Central memory CD4-positive, alpha-beta T cell (primary cell): ENCODE data around the gene RRM1.
A peak's percentile ranks its signal among the peaks of the same experiment; 100 is the strongest.
"Not testable (repeated sequence)": the region's sequence is repeated elsewhere in the genome, so short reads cannot be mapped to it uniquely, and the experiment has no call there.

ENCODE experiments used
- DNase-seq: peaks from one replicate; pipeline ENCODE4 v3.0.0; 2022
- total RNA-seq, 3 experiments: gene quantifications; one replicate each; lab custom pipeline; 2026; lab: John Stamatoyannopoulos, UW

RRM1 gene
- 53.6 to 130 (median 58.3) reads per million in 3 experiments for total RNA-seq

- DNase-seq: peak; percentile 93
Measured at GRCh38 chr11:4094348-4095291, at the start of gene RRM1. RRM1 (plus strand) TSS chr11:4094799; CDS start chr11:4095013, 214 bp downstream.

DNA sequence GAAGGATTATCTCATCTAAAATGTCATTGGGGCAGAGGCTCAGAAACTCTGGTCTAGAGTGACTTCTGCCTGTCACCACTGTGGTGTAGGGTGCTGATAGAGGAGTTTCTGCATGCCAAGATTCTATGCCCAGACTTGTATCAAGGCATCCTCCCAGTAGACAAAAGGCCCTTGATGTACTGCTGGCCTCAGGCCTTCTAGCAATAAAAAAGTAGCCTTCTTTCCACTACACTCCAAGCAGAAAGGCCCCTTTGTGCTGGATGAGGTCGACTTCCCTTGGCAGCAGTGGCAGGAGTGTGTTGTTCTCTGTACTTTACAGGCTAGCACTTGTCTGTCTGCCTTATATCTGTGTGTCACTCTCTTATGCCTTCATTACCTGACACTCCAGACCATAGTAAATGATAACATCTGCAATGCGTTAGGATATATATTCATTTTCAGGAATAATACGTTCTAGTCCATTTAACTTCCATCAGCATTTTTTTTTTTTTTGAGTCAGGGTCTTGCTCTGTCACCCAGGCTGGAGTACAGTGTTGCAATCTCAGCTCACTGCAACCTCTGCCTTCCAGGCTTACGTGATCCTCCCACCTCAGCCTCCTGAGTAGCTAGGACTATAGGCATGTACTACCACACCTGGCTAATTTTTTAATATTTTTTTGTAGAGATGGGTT lies 49.5 kb upstream of the RRM1 start:
- DNase-seq: no peak

DNA sequence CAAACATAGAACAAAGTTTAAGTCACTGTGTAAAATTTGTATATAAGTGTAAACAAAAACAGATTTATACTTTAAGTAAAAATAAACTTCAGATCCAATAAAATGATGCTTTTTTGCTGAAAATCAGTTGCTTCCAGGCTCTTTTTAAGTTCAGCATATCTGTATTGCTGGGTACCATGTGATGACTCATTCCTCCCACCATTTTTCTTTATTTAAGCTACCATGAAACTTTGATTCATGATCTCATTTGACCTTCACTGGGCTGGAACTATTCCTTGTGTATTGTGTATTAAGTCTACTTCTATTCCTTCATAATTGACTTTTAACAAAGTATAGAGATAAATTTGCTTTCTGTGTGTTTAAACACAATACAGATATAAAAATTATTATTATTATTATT lies 46.3 kb upstream of the RRM1 start:
- no peak for DNase-seq

DNA sequence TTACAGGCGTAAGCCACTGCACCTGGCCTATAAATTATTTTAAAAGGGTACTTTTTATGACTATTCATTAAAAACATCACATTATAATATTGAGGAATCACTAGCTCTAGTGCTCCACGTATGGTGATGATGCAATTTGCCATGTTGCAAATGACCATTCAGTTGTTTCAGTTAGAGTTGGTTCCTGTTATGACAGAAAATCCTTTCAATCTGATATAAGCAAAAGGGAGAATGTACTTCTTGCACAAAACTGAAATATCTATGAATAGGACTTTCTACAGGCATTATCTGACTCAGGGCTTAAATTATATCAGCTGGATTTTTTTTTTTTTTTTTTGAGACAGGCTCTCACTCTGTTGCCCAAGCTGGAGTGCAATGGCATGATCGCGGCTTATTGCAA lies 45.6 kb upstream of the RRM1 start:
- no peak for DNase-seq

DNA sequence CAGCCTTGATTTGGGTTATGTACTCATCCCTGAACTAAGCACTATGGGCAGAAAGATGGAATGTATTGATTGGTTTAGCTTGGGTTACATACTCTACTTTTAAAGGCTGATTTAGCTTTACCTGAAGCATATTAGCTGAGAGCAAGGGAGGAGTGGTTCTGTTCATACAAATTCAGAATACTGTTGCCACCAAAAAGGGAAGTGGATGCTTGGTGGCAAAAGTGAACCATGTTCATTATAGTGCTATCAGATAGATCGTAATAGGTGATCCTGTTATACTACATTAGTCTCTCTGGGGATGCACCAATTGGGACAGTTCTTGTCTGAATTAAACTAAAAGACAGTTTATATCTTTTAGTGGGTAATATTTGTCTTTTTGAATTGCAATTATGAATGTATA lies 44.5 kb upstream of the RRM1 start:
- DNase-seq: no peak

- DNase-seq: not testable (repeated sequence)
Measured at GRCh38 chr11:4053200-4053599, 41.4 kb upstream of the RRM1 start.

- DNase-seq: no peak
Measured at GRCh38 chr11:4054643-4055042, 40.0 kb upstream of the RRM1 start.

DNA sequence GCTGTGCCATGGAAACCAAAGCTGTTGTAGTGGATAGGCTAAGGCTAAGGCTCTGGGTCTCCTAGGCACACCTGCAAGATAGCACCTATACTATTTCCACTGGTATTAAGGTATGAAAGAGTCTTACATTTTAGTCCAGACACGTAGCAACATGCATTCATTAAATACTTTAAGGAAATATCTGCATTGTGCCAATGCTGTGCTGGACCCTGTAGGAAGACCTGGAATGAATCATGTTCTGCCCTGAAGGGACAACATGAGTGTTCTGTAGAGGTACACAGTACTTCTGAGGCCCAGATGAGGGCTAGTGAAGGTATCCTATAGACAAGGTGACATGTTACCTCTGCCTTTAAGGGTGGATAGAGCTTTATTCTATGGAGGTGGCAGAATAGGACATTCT lies 35.2 kb upstream of the RRM1 start:
- DNase-seq: no peak

- DNase-seq: no peak
Measured at GRCh38 chr11:4060182-4060923, 34.2 kb upstream of the RRM1 start.

GRCh38 chr11:4061700-4062099 lies 32.9 kb upstream of the RRM1 start:
- no peak for DNase-seq

- no peak for DNase-seq
Measured at GRCh38 chr11:4063348-4063747, 31.3 kb upstream of the RRM1 start.

- no peak for DNase-seq
Measured at GRCh38 chr11:4064278-4064955, 30.2 kb upstream of the RRM1 start.

DNA sequence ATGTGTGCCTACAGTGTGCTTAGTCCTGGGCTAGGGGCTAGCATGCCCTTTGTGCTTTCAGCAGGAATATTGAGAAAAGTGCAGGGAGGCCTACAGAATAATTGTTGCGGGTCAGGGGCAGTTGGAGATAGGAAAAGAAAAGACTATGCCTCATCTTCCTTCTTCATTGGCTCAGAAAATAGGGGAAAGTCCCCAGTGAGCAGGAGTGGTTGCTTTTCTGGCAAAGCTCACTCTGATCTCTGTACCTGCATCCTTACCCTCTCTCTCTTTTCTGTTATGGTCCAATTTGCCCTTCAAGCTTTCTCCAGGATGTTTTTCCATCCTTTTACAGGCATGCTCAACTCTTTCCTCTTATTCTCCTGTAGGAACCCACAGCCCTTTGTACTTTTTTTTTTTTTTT lies 29.5 kb upstream of the RRM1 start:
- DNase-seq: no peak

- no peak for DNase-seq
Measured at GRCh38 chr11:4065601-4066377, 28.8 kb upstream of the RRM1 start.

DNA sequence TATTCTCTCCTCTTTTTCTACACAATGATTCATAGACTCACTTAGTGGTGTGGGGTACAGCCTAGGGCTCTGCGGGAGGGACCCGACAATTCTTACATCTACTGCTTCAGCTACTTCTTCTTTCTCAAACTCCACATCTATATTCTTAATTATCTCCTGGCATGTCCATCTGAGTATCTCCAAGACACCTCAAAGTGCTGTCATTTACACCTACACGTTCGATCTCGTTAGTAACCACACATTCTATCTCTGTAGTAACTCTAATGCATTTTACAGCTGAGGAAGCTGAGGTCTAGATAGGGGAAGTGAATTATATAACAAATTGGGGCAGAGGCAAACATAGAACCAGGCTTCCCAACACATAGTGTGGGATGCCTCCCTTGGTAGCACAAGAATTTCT lies 27.7 kb upstream of the RRM1 start:
- no peak for DNase-seq

DNA sequence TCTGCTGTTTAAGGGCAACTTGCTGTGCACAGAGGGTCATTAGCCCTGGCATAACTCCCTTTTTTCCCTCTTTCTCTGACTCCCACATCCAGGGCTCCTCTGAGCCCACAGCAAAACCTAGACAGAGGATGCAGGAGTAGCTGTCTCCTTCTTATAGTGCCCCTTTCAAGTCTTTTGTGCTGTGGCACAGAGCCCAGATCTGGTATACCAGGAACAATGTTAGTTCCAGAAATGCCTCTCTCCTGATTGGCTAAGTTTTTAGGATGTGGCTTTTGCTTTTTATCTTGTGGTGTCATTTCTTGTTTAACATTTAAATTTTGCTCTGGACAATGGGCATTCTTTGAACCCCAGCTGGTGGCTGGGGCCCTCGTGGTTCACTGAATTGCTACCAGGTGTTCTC lies 25.6 kb upstream of the RRM1 start:
- DNase-seq: no peak

DNA sequence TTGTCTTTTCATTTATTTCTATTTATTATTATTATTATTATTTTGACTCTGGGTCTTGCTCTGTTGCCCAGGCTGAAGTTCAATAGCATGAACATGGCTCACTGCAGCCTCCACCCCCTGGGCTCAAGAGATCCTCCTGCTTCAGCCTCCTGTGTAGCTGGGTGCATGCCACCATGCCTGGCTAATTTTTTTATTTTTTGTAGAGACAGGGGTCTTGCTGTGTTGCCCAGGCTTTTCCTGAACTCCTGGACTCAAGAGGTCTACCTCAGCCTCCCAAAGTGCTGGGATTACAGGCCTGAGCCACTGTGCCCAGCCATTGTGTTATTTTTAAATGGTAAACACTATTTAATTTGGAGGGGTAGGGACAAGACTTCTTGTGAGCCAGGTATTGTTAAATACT lies 23.3 kb upstream of the RRM1 start:
- DNase-seq: no peak

- DNase-seq: no peak
Measured at GRCh38 chr11:4071914-4072313, 22.7 kb upstream of the RRM1 start.

GRCh38 chr11:4072668-4073285 lies 21.8 kb upstream of the RRM1 start:
- peak; percentile 70 for DNase-seq

DNA sequence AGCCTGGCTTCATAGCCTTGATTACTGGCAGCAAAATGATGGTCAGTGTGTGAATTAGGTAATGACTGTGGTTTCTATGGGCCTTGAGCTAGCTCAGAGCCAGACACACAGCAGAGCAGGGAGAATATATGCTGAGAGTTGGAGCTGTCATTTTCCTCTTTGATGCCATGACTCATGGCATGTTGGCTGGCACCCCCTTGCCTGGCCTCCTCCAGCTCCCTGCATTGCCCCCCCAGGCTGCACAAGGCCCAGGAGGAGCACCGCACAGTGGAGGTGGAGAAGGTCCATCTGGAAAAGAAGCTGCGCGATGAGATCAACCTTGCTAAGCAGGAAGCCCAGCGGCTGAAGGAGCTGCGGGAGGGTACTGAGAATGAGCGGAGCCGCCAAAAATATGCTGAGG lies 20.3 kb upstream of the RRM1 start:
- no peak for DNase-seq

GRCh38 chr11:4076774-4077173 lies 17.8 kb upstream of the RRM1 start:
- no peak for DNase-seq
